H9 (cell line): ENCODE data around the gene FYCO1. TPM values are rescaled to one million over a fixed set of nuclear protein-coding genes. Genes with fewer than 3 reads are reported as not detected.

Experiments
- DNase-seq: peaks from one replicate; pipeline ENCODE4 v3.0.0-alpha.2; 2017
- H2AFZ ChIP-seq: one replicate; pipeline ENCODE4 v1.6.1; 2013; ENCODE audit warnings: mild to moderate bottlenecking, low read length, control low read depth, moderate library complexity
- H2AK5ac ChIP-seq: 2 replicates; pipeline ENCODE4 v1.6.1; 2013; ENCODE audit warnings: low read length, control low read depth, mixed read lengths; ENCODE audit not compliant: insufficient read length
- H2BK120ac ChIP-seq: one replicate; pipeline ENCODE4 v1.6.1; 2013; ENCODE audit warnings: low read depth, mild to moderate bottlenecking, low read length, control low read depth, inconsistent platforms; ENCODE audit not compliant: poor library complexity, severe bottlenecking
- H2BK12ac ChIP-seq: 2 replicates; pipeline ENCODE4 v1.6.1; 2013; ENCODE audit warnings: low read length, control low read depth, mixed read lengths, low read depth; ENCODE audit not compliant: insufficient read length
- H2BK15ac ChIP-seq: 2 replicates; pipeline ENCODE4 v1.6.1; 2013; ENCODE audit warnings: low read depth, low read length, control low read depth
- H2BK20ac ChIP-seq: one replicate; pipeline ENCODE4 v1.6.1; 2013; ENCODE audit warnings: low read depth, mild to moderate bottlenecking, low read length, control low read depth, inconsistent platforms; ENCODE audit not compliant: poor library complexity, severe bottlenecking
- H2BK5ac ChIP-seq: 2 replicates; pipeline ENCODE4 v1.6.1; 2013; ENCODE audit warnings: low read length, control low read depth, mixed read lengths; ENCODE audit not compliant: insufficient read length
- H3K14ac ChIP-seq: 2 replicates; pipeline ENCODE4 v1.6.1; 2013; ENCODE audit warnings: low read length, control low read depth; ENCODE audit not compliant: insufficient read depth
- H3K18ac ChIP-seq: 2 replicates; pipeline ENCODE4 v1.6.1; 2013; ENCODE audit warnings: low read depth, mild to moderate bottlenecking, mixed read lengths, low read length, control low read depth; ENCODE audit not compliant: insufficient read length
- H3K23ac ChIP-seq: 2 replicates; pipeline ENCODE4 v1.6.1; 2013; ENCODE audit warnings: low read length, control low read depth, mixed read lengths, low read depth; ENCODE audit not compliant: insufficient read length
- H3K23me2 ChIP-seq: 2 replicates; pipeline ENCODE4 v1.6.1; 2013; ENCODE audit warnings: low read depth, mild to moderate bottlenecking, mixed read lengths, low read length, control low read depth; ENCODE audit not compliant: insufficient read length, poor library complexity, severe bottlenecking
- H3K27ac ChIP-seq: 2 replicates; pipeline ENCODE4 v1.5.1; 2013; ENCODE audit warnings: low read length, control low read depth, mixed read lengths, low read depth; ENCODE audit not compliant: insufficient read length
- H3K27me3 ChIP-seq: 2 replicates; pipeline ENCODE4 v1.6.1; 2013; ENCODE audit warnings: low read length, control low read depth, inconsistent platforms; ENCODE audit not compliant: insufficient read depth
- H3K4ac ChIP-seq: 2 replicates; pipeline ENCODE4 v1.6.1; 2013; ENCODE audit warnings: low read depth, mild to moderate bottlenecking, control low read depth, inconsistent platforms, low read length, moderate library complexity
- H3K4me1 ChIP-seq: 2 replicates; pipeline ENCODE4 v1.6.1; 2013; ENCODE audit warnings: low read length, control low read depth, inconsistent platforms; ENCODE audit not compliant: insufficient read depth
- H3K4me2 ChIP-seq: 2 replicates; pipeline ENCODE4 v1.6.1; 2013; ENCODE audit warnings: low read length, control low read depth, mixed read lengths; ENCODE audit not compliant: insufficient read length, insufficient read depth
- H3K56ac ChIP-seq: 2 replicates; pipeline ENCODE4 v1.6.1; 2013; ENCODE audit warnings: low read depth, mild to moderate bottlenecking, mixed read lengths, low read length, control low read depth; ENCODE audit not compliant: insufficient read length
- H3K79me1 ChIP-seq: 2 replicates; pipeline ENCODE4 v1.6.1; 2013; ENCODE audit warnings: low read depth, mild to moderate bottlenecking, moderate library complexity, low read length, control low read depth, inconsistent platforms; ENCODE audit not compliant: insufficient read depth, poor library complexity, severe bottlenecking
- H3K79me2 ChIP-seq: 2 replicates; pipeline ENCODE4 v1.6.1; 2013; ENCODE audit warnings: low read length, control low read depth, inconsistent platforms; ENCODE audit not compliant: insufficient read depth
- H3K9ac ChIP-seq: 2 replicates; pipeline ENCODE4 v1.6.1; 2013; ENCODE audit warnings: low read length, control low read depth, mixed read lengths; ENCODE audit not compliant: insufficient read length; ENCODE audit errors: extremely low read depth
- H3K9me3 ChIP-seq: one replicate; pipeline ENCODE4 v1.6.1; 2013; ENCODE audit warnings: low read depth, low read length, inconsistent platforms; ENCODE audit not compliant: control insufficient read depth
- H3T11ph ChIP-seq: one replicate; pipeline ENCODE4 v1.6.1; 2013; ENCODE audit warnings: mild to moderate bottlenecking, low read length, control low read depth, inconsistent platforms
- H4K20me1 ChIP-seq: one replicate; pipeline ENCODE4 v1.6.1; 2013; ENCODE audit not compliant: control insufficient read depth, insufficient read length, insufficient read depth
- H4K5ac ChIP-seq: 2 replicates; pipeline ENCODE4 v1.6.1; 2013; ENCODE audit warnings: low read depth, mild to moderate bottlenecking, mixed read lengths, low read length, control low read depth; ENCODE audit not compliant: insufficient read length
- H4K8ac ChIP-seq: replicated peaks from 2 replicates; pipeline ENCODE4 v1.6.1; 2013; ENCODE audit warnings: low read length, control low read depth, mixed read lengths, low read depth; ENCODE audit not compliant: insufficient read length
- H4K91ac ChIP-seq: 2 replicates; pipeline ENCODE4 v1.6.1; 2013; ENCODE audit warnings: low read depth, mild to moderate bottlenecking, moderate library complexity, mixed read lengths, low read length, control low read depth; ENCODE audit not compliant: insufficient read length
- H3K27ac Mint-ChIP-seq, 3 experiments: 2 replicates in 2 of 3; 3 replicates in 1 of 3; pipeline ENCODE4 v1.8.0; 2020 to 2021; ENCODE audit warnings: mixed read lengths in 3 of 3, mild to moderate bottlenecking in 1 of 3, moderate library complexity in 1 of 3
- H3K27me3 Mint-ChIP-seq: 2 replicates; pipeline ENCODE4 v1.8.0; 2021; ENCODE audit warnings: low read depth, mild to moderate bottlenecking, moderate library complexity, mixed read lengths
- H3K36me3 Mint-ChIP-seq, 3 experiments: 2 replicates in 2 of 3; 3 replicates in 1 of 3; pipeline ENCODE4 v1.8.0; 2020 to 2021; ENCODE audit warnings: low read depth in 3 of 3, mixed read lengths in 3 of 3; ENCODE audit not compliant: insufficient read depth in 1 of 3
- H3K4me1 Mint-ChIP-seq, 2 experiments: 2 replicates each; pipeline ENCODE4 v1.8.0; 2020; ENCODE audit warnings: mixed read lengths in 2 of 2
- H3K4me3 Mint-ChIP-seq, 2 experiments: 2 replicates in 1 of 2; 3 replicates in 1 of 2; pipeline ENCODE4 v1.8.0; 2020 to 2021; ENCODE audit warnings: mild to moderate bottlenecking in 2 of 2, mixed read lengths in 2 of 2, moderate library complexity in 1 of 2
- H3K9me3 Mint-ChIP-seq, 2 experiments: 2 replicates in 1 of 2; 3 replicates in 1 of 2; pipeline ENCODE4 v1.8.0; 2020; ENCODE audit warnings: mild to moderate bottlenecking in 2 of 2, mixed read lengths in 2 of 2, moderate library complexity in 1 of 2
- CTCF ChIP-seq: fragments of 200-600 bp; sonication (generic); conservative IDR thresholded peaks from 3 replicates; pipeline ENCODE4 v1.8.0; 2021; ENCODE audit warnings: antibody characterized with exemption, mild to moderate bottlenecking
- WGBS: extraction: QIAGEN DNeasy Blood & Tissue Kit; methylation state at CpG from one replicate; pipeline ENCODE4 v1.1.7; 2013; ENCODE audit warnings: missing lambda C conversion rate, low lambda C conversion rate, mixed read lengths; ENCODE audit not compliant: insufficient read length; ENCODE audit errors: extremely low coverage; 5-methylcytosine and 5-hydroxymethylcytosine counted together
- total RNA-seq: library from RNA; stranded (reverse); gene quantifications from 2 replicates; pipeline ENCODE4 v1.2.1, GENCODE V29; 2021

Gene FYCO1
- total RNA-seq, 1 experiment from 2014 or later, result 10.4 TPM

GRCh38 chr3:46022909-46023785 is 27.5 kb upstream of the FYCO1 start:
- no peak overlapping the region for H3K23ac ChIP-seq
- H3K9me3 ChIP-seq, result peaks cover 8% of the 10 kb centered on the region
- H3K27me3 Mint-ChIP-seq, result peaks cover 3% of the 10 kb centered on the region; the same call in 1 of the 2 replicates
- no peak overlapping the region for H2BK20ac ChIP-seq
- no peak overlapping the region for H2BK15ac ChIP-seq
- no peaks in the 10 kb centered on the region for H3K79me2 ChIP-seq
- H3K14ac ChIP-seq, result peak overlapping the region; percentile 80
- WGBS, result no CpG with 5 or more reads among the region's 34 CpGs
- no peak overlapping the region for H3K4me2 ChIP-seq
- no peak overlapping the region for H3K56ac ChIP-seq
- H4K91ac ChIP-seq, result no peak overlapping the region
- H3K9me3 Mint-ChIP-seq, result peaks cover 10 to 11% of the 10 kb centered on the region in 2 experiments
- H3K9ac ChIP-seq, result no peak overlapping the region
- no peak overlapping the region for H2AFZ ChIP-seq
- DNase-seq, result no peak
- no peak overlapping the region for H3K27ac Mint-ChIP-seq
- no peak overlapping the region for H3K27ac ChIP-seq
- no peak overlapping the region for H4K5ac ChIP-seq
- no peaks in the 10 kb centered on the region for H4K20me1 ChIP-seq
- H3K4me1 Mint-ChIP-seq, result peaks cover 0 to 4% of the 10 kb centered on the region in 2 experiments; a peak in 1 of 4 replicates
- no peaks in the 10 kb centered on the region for H3K4me1 ChIP-seq
- H2AK5ac ChIP-seq, result no peak overlapping the region
- no peak for TF ChIP-seq CTCF
- no peak overlapping the region for H3K18ac ChIP-seq
- no peak overlapping the region for H2BK5ac ChIP-seq
- H3K23me2 ChIP-seq, result no peaks in the 10 kb centered on the region
- H2BK12ac ChIP-seq, result no peak overlapping the region
- peaks cover 0 to 6% (median 6%) of the 10 kb centered on the region in 3 experiments; a peak in 6 of 7 replicates for H3K36me3 Mint-ChIP-seq
- no peak overlapping the region for H3K4ac ChIP-seq
- no peak overlapping the region for H3T11ph ChIP-seq
- H3K79me1 ChIP-seq, result no peaks in the 10 kb centered on the region
- no peaks in the 10 kb centered on the region for H3K27me3 ChIP-seq
- no peak overlapping the region for H2BK120ac ChIP-seq
- H4K8ac ChIP-seq, result no peak overlapping the region
- H3K4me3 Mint-ChIP-seq, result no peak overlapping the region
